SK-N-SH treated with all-trans-retinoic acid at 6 μM for 48 hours (cell line): ENCODE results near the gene TOX2.

Experiments used
- ATAC-seq: fragments of 200-7000 bp; cut with Tn5 transposase; 3 replicates; pipeline ENCODE4 v1.9.1; 2020; ENCODE audit warnings: mild to moderate bottlenecking, moderate library complexity
- ARNTL ChIP-seq: fragments of 450-650 bp; formaldehyde crosslinking; IDR thresholded peaks from 2 replicates; pipeline ENCODE4 v1.5.0; 2020; ENCODE audit warnings: low read depth, mild to moderate bottlenecking, moderate library complexity, borderline replicate concordance
- BACH2 ChIP-seq: fragments of 250-450 bp; sonication (Bioruptor Pico); IDR thresholded peaks from 2 replicates; pipeline ENCODE4 v1.9.0; 2021; ENCODE audit warnings: mild to moderate bottlenecking, borderline replicate concordance
- CREB5 ChIP-seq: fragments of 250-450 bp; sonication (Bioruptor Pico); IDR thresholded peaks from 2 replicates; pipeline ENCODE4 v1.5.1; 2020; ENCODE audit warnings: low read depth, mild to moderate bottlenecking, moderate library complexity
- ESRRG ChIP-seq: fragments of 250-450 bp; sonication (Bioruptor Pico); IDR thresholded peaks from 2 replicates; pipeline ENCODE4 v1.6.1; 2021; ENCODE audit warnings: mild to moderate bottlenecking
- GLIS3 ChIP-seq: fragments of 250-450 bp; sonication (Bioruptor Pico); IDR thresholded peaks from 2 replicates; pipeline ENCODE4 v1.5.0; 2020; ENCODE audit warnings: mild to moderate bottlenecking, moderate library complexity
- ISL1 ChIP-seq: fragments of 250-450 bp; sonication (Bioruptor Pico); IDR thresholded peaks from 2 replicates; pipeline ENCODE4 v2.1.2; 2022; ENCODE audit warnings: mild to moderate bottlenecking, moderate library complexity
- OSR1 ChIP-seq: fragments of 250-450 bp; sonication (Bioruptor Pico); IDR thresholded peaks from 2 replicates; pipeline ENCODE4 v1.8.0; 2022; ENCODE audit warnings: moderate library complexity, mild to moderate bottlenecking, inconsistent platforms
- PATZ1 ChIP-seq: fragments of 250-450 bp; sonication (Bioruptor Pico); IDR thresholded peaks from 2 replicates; pipeline ENCODE4 v1.8.0; 2020; ENCODE audit warnings: mild to moderate bottlenecking, moderate library complexity, borderline replicate concordance
- POU6F1 ChIP-seq: fragments of 250-450 bp; sonication (Bioruptor Pico); IDR thresholded peaks from 2 replicates; pipeline ENCODE4 v1.8.0; 2021; ENCODE audit warnings: low read depth, mild to moderate bottlenecking, moderate library complexity, borderline replicate concordance
- PPARA ChIP-seq: fragments of 250-450 bp; sonication (Bioruptor Pico); IDR thresholded peaks from 2 replicates; pipeline ENCODE4 v1.5.0; 2020; ENCODE audit warnings: mild to moderate bottlenecking, borderline replicate concordance
- RARB ChIP-seq: fragments of 250-450 bp; sonication (Bioruptor Pico); IDR thresholded peaks from 2 replicates; pipeline ENCODE4 v1.8.0; 2021; ENCODE audit warnings: mild to moderate bottlenecking, moderate library complexity
- SNAI2 ChIP-seq: fragments of 250-450 bp; sonication (Bioruptor Pico); IDR thresholded peaks from 2 replicates; pipeline ENCODE4 v1.5.0; 2020; ENCODE audit warnings: mild to moderate bottlenecking, moderate library complexity
- TCF4 ChIP-seq: fragments of 250-450 bp; sonication (Bioruptor Pico); IDR thresholded peaks from 2 replicates; pipeline ENCODE4 v1.8.0; 2021; ENCODE audit warnings: mild to moderate bottlenecking, moderate library complexity, borderline replicate concordance
- TOX ChIP-seq: fragments of 250-450 bp; sonication (Bioruptor Pico); IDR thresholded peaks from 2 replicates; pipeline ENCODE4 v1.8.0; 2021; ENCODE audit warnings: mild to moderate bottlenecking, moderate library complexity, borderline replicate concordance
- ZC3H10 ChIP-seq: fragments of 250-450 bp; sonication (Bioruptor Pico); IDR thresholded peaks from 2 replicates; pipeline ENCODE4 v1.5.1; 2021; ENCODE audit warnings: mild to moderate bottlenecking, moderate library complexity
- ZFP3 ChIP-seq: fragments of 250-450 bp; sonication (Bioruptor Pico); IDR thresholded peaks from 2 replicates; pipeline ENCODE4 v1.5.0; 2020; ENCODE audit warnings: mild to moderate bottlenecking, moderate library complexity
- ZFP30 ChIP-seq: fragments of 450-650 bp; formaldehyde crosslinking; IDR thresholded peaks from 2 replicates; pipeline ENCODE4 v1.5.0; 2022; ENCODE audit warnings: mild to moderate bottlenecking, moderate library complexity
- ZNF565 ChIP-seq: fragments of 450-650 bp; formaldehyde crosslinking; conservative IDR thresholded peaks from 2 replicates; pipeline ENCODE4 v1.5.0; 2020; ENCODE audit warnings: low read depth, mild to moderate bottlenecking, moderate library complexity
- ZNF70 ChIP-seq: fragments of 450-650 bp; formaldehyde crosslinking; IDR thresholded peaks from 2 replicates; pipeline ENCODE4 v1.5.0; 2020; ENCODE audit warnings: mild to moderate bottlenecking, moderate library complexity
- ZNF8 ChIP-seq: fragments of 450-650 bp; formaldehyde crosslinking; IDR thresholded peaks from 2 replicates; pipeline ENCODE4 v1.5.0; 2020; ENCODE audit warnings: mild to moderate bottlenecking, moderate library complexity
- TF ChIP-seq, protein P1 (sequence below): fragments of 250-450 bp; sonication (Bioruptor Pico); IDR thresholded peaks from 2 replicates; pipeline ENCODE4 v1.5.1; 2021; ENCODE audit warnings: mild to moderate bottlenecking, moderate library complexity

Gene TOX2

DNA sequence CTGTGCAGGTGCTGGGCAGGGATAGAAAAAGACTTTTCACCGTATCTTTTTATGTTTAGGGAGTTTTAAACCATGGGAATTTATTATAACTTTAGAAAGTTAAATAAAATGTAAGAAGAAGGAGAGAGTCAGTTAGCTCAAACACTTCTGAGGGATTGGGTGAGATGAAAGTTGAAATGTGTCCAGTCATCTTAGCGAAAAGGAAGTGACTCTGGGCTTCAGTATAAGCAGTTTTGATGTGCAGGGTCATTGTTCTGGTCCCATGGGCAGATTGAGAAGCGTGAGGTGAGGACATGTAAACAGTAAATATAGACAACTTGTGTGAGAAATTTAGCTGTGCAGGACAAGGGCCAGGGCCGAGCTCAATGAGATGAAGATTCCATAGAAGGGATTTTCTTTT lies 66.9 kb downstream of the TOX2 start:
- TF ChIP-seq GLIS3 (CRISPR knock-in tag) (no peak), ZFP3 (CRISPR knock-in tag) (no peak), POU6F1 (CRISPR knock-in tag) (no peak), ESRRG (no peak), ZNF565 (CRISPR knock-in tag) (no peak), ISL1 (CRISPR knock-in tag) (no peak), PPARA (no peak), BACH2 (CRISPR knock-in tag) (no peak), OSR1 (CRISPR knock-in tag) (no peak), ZFP30 (CRISPR knock-in tag) (no peak), PATZ1 (CRISPR knock-in tag) (no peak), SNAI2 (CRISPR knock-in tag) (no peak)
- TF ChIP-seq, protein P1, sequence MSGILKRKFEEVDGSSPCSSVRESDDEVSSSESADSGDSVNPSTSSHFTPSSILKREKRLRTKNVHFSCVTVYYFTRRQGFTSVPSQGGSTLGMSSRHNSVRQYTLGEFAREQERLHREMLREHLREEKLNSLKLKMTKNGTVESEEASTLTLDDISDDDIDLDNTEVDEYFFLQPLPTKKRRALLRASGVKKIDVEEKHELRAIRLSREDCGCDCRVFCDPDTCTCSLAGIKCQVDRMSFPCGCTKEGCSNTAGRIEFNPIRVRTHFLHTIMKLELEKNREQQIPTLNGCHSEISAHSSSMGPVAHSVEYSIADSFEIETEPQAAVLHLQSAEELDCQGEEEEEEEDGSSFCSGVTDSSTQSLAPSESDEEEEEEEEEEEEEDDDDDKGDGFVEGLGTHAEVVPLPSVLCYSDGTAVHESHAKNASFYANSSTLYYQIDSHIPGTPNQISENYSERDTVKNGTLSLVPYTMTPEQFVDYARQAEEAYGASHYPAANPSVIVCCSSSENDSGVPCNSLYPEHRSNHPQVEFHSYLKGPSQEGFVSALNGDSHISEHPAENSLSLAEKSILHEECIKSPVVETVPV (CRISPR knock-in tag), result no peak
- no peak for ATAC-seq

GRCh38 chr20:43982016-43982415 lies 67.4 kb downstream of the TOX2 start:
- no peak for ATAC-seq
- TF ChIP-seq ZNF8 (CRISPR knock-in tag), result no peak
- no peak for TF ChIP-seq ESRRG
- TF ChIP-seq ZFP30 (CRISPR knock-in tag), result no peak
- TF ChIP-seq CREB5 (CRISPR knock-in tag), result no peak
- no peak for TF ChIP-seq GLIS3 (CRISPR knock-in tag)
- no peak for TF ChIP-seq PPARA
- no peak for TF ChIP-seq ZNF70 (CRISPR knock-in tag)
- TF ChIP-seq ZNF565 (CRISPR knock-in tag), result no peak
- no peak for TF ChIP-seq PATZ1 (CRISPR knock-in tag)
- no peak for TF ChIP-seq BACH2 (CRISPR knock-in tag)
- no peak for TF ChIP-seq ISL1 (CRISPR knock-in tag)
- TF ChIP-seq ARNTL (CRISPR knock-in tag), result no peak
- no peak for TF ChIP-seq TCF4 (CRISPR knock-in tag)
- no peak for TF ChIP-seq OSR1 (CRISPR knock-in tag)
- no peak for TF ChIP-seq ZFP3 (CRISPR knock-in tag)
- TF ChIP-seq POU6F1 (CRISPR knock-in tag), result no peak

GRCh38 chr20:43982886-43983285 lies 68.2 kb downstream of the TOX2 start:
- TF ChIP-seq ARNTL (CRISPR knock-in tag), result no peak
- no peak for TF ChIP-seq POU6F1 (CRISPR knock-in tag)
- TF ChIP-seq CREB5 (CRISPR knock-in tag), result no peak
- no peak for TF ChIP-seq SNAI2 (CRISPR knock-in tag)
- TF ChIP-seq PPARA, result no peak
- no peak for TF ChIP-seq ISL1 (CRISPR knock-in tag)
- no peak for TF ChIP-seq TOX
- no peak for TF ChIP-seq ESRRG
- TF ChIP-seq ZC3H10 (CRISPR knock-in tag), result no peak
- TF ChIP-seq ZNF70 (CRISPR knock-in tag), result no peak
- no peak for TF ChIP-seq RARB (CRISPR knock-in tag)
- no peak for ATAC-seq
